ENCODE results near the gene WDR74.
"Not testable (repeated sequence)": the region's sequence is repeated elsewhere in the genome, so short reads cannot be mapped to it uniquely, and the experiment has no call there.

Gene WDR74

DNA sequence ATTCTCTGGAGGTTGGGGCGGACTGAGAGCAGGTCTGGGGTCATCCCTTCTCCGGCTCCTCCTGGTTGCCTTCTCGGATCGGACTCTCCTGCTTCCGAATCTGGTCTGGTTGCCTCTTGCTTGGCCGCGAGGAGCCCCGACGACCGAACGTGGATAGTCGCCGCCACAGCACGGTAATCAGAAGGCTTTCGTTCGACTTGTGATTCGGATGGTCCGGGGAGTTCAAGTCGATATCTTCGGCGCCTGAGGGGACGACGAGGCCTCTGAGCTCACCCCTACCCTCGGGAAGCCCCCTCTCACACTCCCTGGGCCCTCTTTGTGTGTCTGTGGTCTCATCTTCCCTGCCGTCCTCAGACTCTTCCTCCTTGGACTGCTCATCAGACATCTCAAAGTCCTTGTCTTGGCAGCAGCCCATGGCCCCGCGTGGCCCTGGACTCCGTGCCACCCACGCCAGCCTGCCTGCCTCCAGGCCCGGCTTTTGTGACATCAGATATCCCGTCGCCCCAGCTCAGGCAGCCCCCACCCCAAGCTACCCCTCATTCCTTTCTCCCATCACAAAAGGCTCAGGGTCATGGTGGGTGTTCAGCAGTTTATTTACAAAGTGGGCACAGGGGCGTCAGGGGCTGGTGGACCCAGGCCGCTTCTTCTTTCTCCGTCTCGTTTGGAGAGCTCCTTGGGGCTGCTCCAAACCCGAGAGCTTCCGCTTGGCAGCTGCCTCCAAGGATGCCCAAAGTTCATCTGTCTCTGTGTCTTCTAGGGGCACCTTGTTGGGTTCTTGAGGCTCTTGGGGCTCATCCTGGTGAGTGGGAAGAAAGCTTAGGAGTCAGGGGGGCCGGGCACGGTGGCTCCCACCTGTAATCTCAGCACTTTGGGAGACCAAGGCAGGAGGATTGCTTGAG lies 6.8 kb downstream of the WDR74 start, which contains the start of gene TEX54:
TSS of gene TEX54 (minus strand) at position 506 of the 899 bp plus-strand sequence.
- no peak for DNase-seq
- H3K79me2 ChIP-seq (ENCODE audit: insufficient read depth, low read length): peaks cover 68% of the 10 kb centered on the region
- peak within 1 kb of the TSS; percentile 79 for H3K27ac ChIP-seq (ENCODE audit: low read length)
- TF ChIP-seq, protein P1, sequence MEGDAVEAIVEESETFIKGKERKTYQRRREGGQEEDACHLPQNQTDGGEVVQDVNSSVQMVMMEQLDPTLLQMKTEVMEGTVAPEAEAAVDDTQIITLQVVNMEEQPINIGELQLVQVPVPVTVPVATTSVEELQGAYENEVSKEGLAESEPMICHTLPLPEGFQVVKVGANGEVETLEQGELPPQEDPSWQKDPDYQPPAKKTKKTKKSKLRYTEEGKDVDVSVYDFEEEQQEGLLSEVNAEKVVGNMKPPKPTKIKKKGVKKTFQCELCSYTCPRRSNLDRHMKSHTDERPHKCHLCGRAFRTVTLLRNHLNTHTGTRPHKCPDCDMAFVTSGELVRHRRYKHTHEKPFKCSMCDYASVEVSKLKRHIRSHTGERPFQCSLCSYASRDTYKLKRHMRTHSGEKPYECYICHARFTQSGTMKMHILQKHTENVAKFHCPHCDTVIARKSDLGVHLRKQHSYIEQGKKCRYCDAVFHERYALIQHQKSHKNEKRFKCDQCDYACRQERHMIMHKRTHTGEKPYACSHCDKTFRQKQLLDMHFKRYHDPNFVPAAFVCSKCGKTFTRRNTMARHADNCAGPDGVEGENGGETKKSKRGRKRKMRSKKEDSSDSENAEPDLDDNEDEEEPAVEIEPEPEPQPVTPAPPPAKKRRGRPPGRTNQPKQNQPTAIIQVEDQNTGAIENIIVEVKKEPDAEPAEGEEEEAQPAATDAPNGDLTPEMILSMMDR (IDR thresholded peaks at IDR 0.05; ENCODE audit: borderline replicate concordance, extremely low read depth, low read length, poor library complexity, severe bottlenecking): no peak
- TF ChIP-seq EZH2 (IDR thresholded peaks at IDR 0.05; ENCODE audit: borderline replicate concordance, low read depth, low read length, severe bottlenecking): no peak
- peaks cover 23% of the 10 kb centered on the region; the same call in 1 of the 2 replicates for H4K20me1 ChIP-seq (ENCODE audit: insufficient read depth, low read length)
- no peaks in the 10 kb centered on the region for H3K27me3 ChIP-seq (ENCODE audit: insufficient read depth, low read length, poor library complexity)
- ATAC-seq (ENCODE audit: insufficient read depth, low read depth): peak; percentile 10
- no peaks in the 10 kb centered on the region for H3K9me3 ChIP-seq (ENCODE audit: insufficient read depth, low read length, severe bottlenecking)
- H2AFZ ChIP-seq (ENCODE audit: low read depth, low read length): peak within 1 kb of the TSS; percentile 94
- H3K4me3 ChIP-seq (ENCODE audit: low read depth in 1 of 2, low read length in 2 of 2): peak within 1 kb of the TSS; percentile 97 to 99
- H3K36me3 ChIP-seq (ENCODE audit: insufficient read depth, low read length): peaks cover 67% of the 10 kb centered on the region
- H3K4me2 ChIP-seq (ENCODE audit: insufficient read depth, low read length): peak within 1 kb of the TSS; percentile 96
- H3K9ac ChIP-seq (ENCODE audit: low read depth, low read length): peak within 1 kb of the TSS; percentile 92
- peaks cover 55% of the 10 kb centered on the region for H3K4me1 ChIP-seq (ENCODE audit: insufficient read depth, low read length)

DNA sequence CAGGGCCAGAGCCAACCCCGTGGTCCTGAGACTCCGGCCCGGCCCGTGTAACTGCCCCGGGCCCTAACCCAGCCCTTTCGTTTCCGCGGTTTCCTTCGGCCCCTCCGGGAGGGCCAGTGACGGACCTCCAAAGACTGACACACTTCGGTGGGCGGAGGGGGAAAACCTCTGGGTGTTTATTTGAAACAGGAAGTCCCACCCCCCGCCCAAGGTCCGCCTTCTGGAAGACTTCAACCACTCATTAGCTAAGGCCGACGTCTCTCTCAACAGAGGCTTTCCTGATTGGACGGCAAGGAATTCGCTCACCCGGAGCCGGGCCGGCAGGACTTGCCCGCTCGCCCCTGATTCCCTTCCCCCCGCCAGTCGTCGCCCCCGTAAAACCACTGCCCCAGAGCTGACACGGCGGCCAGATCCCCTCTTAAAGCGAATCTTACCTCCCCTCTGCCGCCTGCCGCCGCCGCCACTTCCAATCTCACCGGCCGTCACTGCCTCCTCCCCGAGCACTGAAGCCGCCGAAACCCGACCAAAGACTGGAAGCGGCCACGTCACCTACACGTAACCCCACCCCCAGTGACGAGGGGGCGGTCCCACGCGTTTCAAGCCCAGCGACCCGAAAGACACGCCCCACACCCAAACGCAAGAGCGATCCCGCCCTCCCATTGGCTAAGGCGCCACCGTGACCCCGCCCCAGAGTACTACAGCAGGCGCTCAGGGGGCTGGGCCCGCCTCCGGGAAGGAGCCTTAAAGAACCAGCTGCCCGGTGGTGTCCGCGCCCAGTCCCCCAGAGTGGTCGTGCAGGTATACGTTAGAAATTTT lies 7.7 kb downstream of the WDR74 start, which contains the start of gene STX5:
TSS of gene STX5 (minus strand) at position 532 of the 816 bp plus-strand sequence. CDS start 808 bp downstream, outside the sequence.
- peak within 1 kb of the TSS; percentile 94 for H2AFZ ChIP-seq (ENCODE audit: low read depth, low read length)
- peaks cover 72% of the 10 kb centered on the region for H3K79me2 ChIP-seq (ENCODE audit: insufficient read depth, low read length)
- H3K4me3 ChIP-seq (ENCODE audit: low read depth in 1 of 2, low read length in 2 of 2): peak within 1 kb of the TSS; percentile 97 to 99
- no peaks in the 10 kb centered on the region for H3K27me3 ChIP-seq (ENCODE audit: insufficient read depth, low read length, poor library complexity)
- DNase-seq (peak; percentile 99), ATAC-seq (ENCODE audit: insufficient read depth, low read depth) (peak; percentile 89)
- H4K20me1 ChIP-seq (ENCODE audit: insufficient read depth, low read length): peaks cover 26% of the 10 kb centered on the region; the same call in 1 of the 2 replicates
- H3K4me1 ChIP-seq (ENCODE audit: insufficient read depth, low read length): peaks cover 49% of the 10 kb centered on the region
- TF ChIP-seq, protein P1 (IDR thresholded peaks at IDR 0.05; ENCODE audit: borderline replicate concordance, extremely low read depth, low read length, poor library complexity, severe bottlenecking): no peak
- no peak for TF ChIP-seq EZH2 (IDR thresholded peaks at IDR 0.05; ENCODE audit: borderline replicate concordance, low read depth, low read length, severe bottlenecking)
- peak within 1 kb of the TSS; percentile 79 for H3K27ac ChIP-seq (ENCODE audit: low read length)
- peak within 1 kb of the TSS; percentile 92 for H3K9ac ChIP-seq (ENCODE audit: low read depth, low read length)
- H3K36me3 ChIP-seq (ENCODE audit: insufficient read depth, low read length): peaks cover 69% of the 10 kb centered on the region
- H3K9me3 ChIP-seq (ENCODE audit: insufficient read depth, low read length, severe bottlenecking): no peaks in the 10 kb centered on the region
- peak within 1 kb of the TSS; percentile 96 for H3K4me2 ChIP-seq (ENCODE audit: insufficient read depth, low read length)

DNA sequence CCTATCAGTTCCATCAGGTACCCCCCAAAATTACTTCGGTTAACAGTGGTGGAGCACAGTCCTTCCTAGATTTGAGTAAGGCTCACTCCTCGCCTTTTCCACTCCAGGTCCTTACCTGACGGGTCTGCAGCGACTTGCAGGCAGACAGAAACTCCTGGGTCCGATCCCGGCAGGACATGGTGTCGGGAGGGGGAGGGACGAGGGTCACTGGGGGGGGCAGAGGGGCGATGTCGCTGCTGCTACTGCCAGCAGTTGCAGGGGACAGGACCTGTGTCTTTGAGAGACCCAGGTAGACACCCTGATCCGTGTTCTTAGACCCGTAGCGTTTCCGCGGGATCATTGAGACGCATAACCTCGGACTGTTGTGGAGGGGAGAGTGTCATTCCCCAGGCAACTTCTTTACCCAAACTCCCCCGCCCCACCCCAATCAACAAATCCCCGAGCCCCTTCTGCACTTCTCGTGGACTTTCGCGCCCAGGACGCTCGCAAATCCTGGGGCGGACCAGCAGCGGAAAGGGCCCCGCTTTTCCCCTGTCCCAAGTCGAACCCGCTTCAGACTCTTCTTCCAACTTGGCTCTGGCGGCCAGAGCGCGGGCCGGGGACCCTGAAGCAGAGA lies 8.4 kb downstream of the WDR74 start:
- Histone ChIP-seq H2AFZ (ENCODE audit: low read depth, low read length) (peak overlapping the region; percentile 89), H3K36me3 (ENCODE audit: insufficient read depth, low read length) (peaks cover 64% of the 10 kb centered on the region), H3K9me3 (ENCODE audit: insufficient read depth, low read length, severe bottlenecking) (no peaks in the 10 kb centered on the region), H3K79me2 (ENCODE audit: insufficient read depth, low read length) (peaks cover 66% of the 10 kb centered on the region), H3K4me3 (ENCODE audit: low read depth in 1 of 2, low read length in 2 of 2) (peak overlapping the region; percentile 97 to 99), H3K4me1 (ENCODE audit: insufficient read depth, low read length) (peaks cover 49% of the 10 kb centered on the region), H3K27ac (ENCODE audit: low read length) (peak overlapping the region; percentile 79), H3K9ac (ENCODE audit: low read depth, low read length) (peak overlapping the region; percentile 92), H4K20me1 (ENCODE audit: insufficient read depth, low read length) (peaks cover 26% of the 10 kb centered on the region; the same call in 1 of the 2 replicates), H3K27me3 (ENCODE audit: insufficient read depth, low read length, poor library complexity) (no peaks in the 10 kb centered on the region), H3K4me2 (ENCODE audit: insufficient read depth, low read length) (peak overlapping the region; percentile 96)
- TF ChIP-seq, protein P1 (IDR thresholded peaks at IDR 0.05; ENCODE audit: borderline replicate concordance, extremely low read depth, low read length, poor library complexity, severe bottlenecking): no peak
- TF ChIP-seq EZH2 (IDR thresholded peaks at IDR 0.05; ENCODE audit: borderline replicate concordance, low read depth, low read length, severe bottlenecking): no peak
- ATAC-seq (ENCODE audit: insufficient read depth, low read depth) (0 out of 3 replicates have a peak, but pooled peaks have one; percentile 0), DNase-seq (no peak)

DNA sequence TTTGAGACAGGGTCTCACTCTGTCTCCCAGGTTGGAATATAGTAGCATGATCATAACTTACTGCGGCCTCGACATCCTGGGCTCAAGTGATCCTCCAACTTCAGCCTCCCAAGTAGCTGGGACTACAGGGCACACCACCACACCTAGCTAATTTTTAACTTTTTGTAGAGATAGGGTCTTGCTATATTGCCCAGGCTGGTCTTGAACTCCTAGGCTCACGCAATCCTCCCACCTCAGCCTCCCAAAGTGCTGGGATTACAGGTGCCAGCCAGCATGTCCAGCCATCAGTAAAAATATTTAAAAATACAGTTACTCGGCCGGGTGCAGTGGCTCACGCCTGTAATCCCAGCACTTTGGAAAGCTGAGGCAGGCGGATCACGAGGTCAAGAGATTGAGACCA lies 11.3 kb downstream of the WDR74 start:
- H2AFZ ChIP-seq (ENCODE audit: low read depth, low read length); H3K27me3 ChIP-seq (ENCODE audit: insufficient read depth, low read length, poor library complexity); H3K9ac ChIP-seq (ENCODE audit: low read depth, low read length); H3K27ac ChIP-seq (ENCODE audit: low read length); DNase-seq; H3K4me3 ChIP-seq (ENCODE audit: low read depth in 1 of 2, low read length in 2 of 2); ATAC-seq (ENCODE audit: insufficient read depth, low read depth); H3K9me3 ChIP-seq (ENCODE audit: insufficient read depth, low read length, severe bottlenecking); H3K4me2 ChIP-seq (ENCODE audit: insufficient read depth, low read length): not testable (repeated sequence)
- Histone ChIP-seq H3K79me2 (ENCODE audit: insufficient read depth, low read length) (peaks cover 51% of the 10 kb centered on the region), H3K4me1 (ENCODE audit: insufficient read depth, low read length) (peaks cover 23% of the 10 kb centered on the region), H4K20me1 (ENCODE audit: insufficient read depth, low read length) (peaks cover 15% of the 10 kb centered on the region; the same call in 1 of the 2 replicates), H3K36me3 (ENCODE audit: insufficient read depth, low read length) (peaks cover 65% of the 10 kb centered on the region)
